NCI-H524 treated with DMSO at 0.1 percent for 48 hours (cell line): ENCODE results near the gene STN1.

Experiments used
- DNase-seq: peaks from one replicate; lab custom pipeline; 2025; lab: John Stamatoyannopoulos, UW

Gene STN1

GRCh38 chr10:103843045-103843444 lies 74.9 kb downstream of the STN1 start:
- no peak for DNase-seq

- DNase-seq, result no peak
Measured at GRCh38 chr10:103842605-103843004, 75.4 kb downstream of the STN1 start.

GRCh38 chr10:103841519-103841918 lies 76.5 kb downstream of the STN1 start:
- no peak for DNase-seq

DNA sequence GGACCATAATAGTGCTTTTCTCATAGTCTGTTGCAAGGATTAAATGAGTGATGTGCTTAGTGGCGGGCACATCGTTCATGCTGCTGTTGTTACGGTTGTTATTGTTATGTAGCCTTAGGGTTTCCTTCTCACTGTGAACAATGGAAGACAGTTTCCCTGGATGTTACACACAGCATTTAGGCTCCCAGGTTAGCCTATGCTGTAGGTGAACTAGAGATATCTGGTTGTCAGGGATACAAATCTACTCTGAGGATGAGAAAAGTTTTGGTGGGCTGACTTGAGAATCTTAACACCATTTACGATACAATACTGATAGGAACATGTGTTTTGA lies 77.3 kb downstream of the STN1 start:
- no peak for DNase-seq

- no peak for DNase-seq
Measured at GRCh38 chr10:103839872-103840739, 77.9 kb downstream of the STN1 start.

- no peak for DNase-seq
Measured at GRCh38 chr10:103839519-103839871, 78.5 kb downstream of the STN1 start.

- no peak for DNase-seq
Measured at GRCh38 chr10:103838862-103839518, 79.0 kb downstream of the STN1 start.

DNA sequence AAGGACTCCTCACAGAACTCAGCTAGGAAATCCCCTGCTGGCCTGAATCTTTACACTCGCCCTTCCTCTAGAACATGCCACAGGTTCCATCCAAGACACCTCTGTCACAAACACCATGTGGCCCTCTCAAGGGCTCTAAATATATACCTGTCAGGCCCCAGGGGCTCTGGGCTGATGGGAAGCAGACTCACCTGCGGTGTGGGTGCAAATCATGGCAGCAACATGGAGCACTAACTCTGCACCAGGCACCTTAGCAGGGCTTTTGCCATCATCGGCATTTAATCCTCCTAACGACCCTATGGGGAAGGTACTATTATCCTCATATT lies 80.0 kb downstream of the STN1 start:
- DNase-seq, result no peak

DNA sequence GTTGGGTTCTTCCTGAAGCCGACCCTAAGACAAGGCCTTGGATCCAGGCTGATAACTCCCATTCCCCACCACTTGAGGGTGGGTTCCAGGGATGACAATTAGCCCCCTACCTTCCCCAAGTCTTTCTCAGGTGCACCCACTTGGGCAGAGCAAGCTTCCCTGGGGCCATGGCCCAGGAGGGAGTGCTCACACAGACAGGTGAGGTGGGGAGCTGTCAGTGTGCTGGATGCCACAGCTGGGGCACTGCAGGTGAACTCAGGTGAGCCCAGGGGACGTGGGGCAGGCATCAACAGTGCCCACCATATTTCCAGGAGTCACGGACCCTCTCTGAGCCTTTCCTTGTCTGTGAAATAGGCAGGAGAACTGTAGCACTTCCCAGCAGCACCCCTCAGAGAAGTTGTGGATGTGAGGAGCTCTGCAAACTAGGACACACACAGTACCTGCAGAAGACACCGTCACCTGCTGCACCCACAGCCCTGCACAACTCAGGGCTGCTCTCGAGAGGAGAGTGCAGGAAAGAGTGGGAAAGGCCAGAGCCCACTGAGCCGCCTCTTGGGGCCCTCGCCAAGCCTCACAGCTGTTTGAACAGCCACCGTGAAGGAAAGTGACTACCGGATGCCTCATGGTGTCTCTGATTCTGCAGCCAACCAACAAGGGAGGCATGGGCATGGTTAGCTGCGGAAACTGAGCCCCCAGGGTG lies 80.5 kb downstream of the STN1 start:
- no peak for DNase-seq

DNA sequence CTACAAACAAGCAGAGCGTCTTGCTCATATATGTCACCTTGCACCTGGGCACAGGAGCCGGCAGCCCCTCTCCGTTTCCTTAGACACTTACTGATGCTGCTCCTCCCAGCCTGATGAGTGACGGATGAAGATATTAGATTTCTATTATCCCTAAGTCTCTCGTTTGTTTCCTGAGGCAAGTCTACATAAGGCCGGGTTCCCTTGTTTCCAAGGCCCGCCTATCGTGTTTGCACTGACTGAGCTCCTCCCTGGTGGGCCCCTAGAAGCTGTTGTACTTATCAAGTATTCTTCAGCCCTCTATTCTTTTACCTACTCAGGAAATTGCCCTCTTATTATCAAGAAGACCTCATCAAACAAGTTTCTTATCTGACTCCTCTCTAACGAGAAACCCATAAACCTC lies 81.1 kb downstream of the STN1 start:
- no peak for DNase-seq

- no peak for DNase-seq
Measured at GRCh38 chr10:103836273-103836672, 81.7 kb downstream of the STN1 start.

GRCh38 chr10:103835096-103836050 lies 82.6 kb downstream of the STN1 start:
- DNase-seq, result no peak

GRCh38 chr10:103834436-103835095 lies 83.4 kb downstream of the STN1 start:
- DNase-seq, result no peak

- DNase-seq, result no peak
Measured at GRCh38 chr10:103833731-103834365, 84.1 kb downstream of the STN1 start.

DNA sequence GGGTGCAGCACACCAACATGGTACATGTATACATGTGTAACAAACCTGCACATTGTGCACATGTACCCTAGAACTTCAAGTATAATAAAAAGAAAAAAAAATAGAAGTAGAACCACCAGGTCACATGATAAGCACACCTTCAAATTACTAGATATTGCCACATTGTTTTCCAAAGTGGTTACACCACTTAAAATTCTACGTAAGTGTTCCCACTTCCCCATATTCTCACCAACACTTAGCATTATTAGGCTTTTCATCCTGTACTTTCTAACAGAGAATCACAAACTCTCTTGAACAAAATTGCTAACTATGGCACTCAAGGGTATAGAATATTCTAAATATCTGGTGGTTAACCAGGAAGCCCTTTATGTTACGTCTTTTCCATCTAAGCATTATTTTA lies 85.2 kb downstream of the STN1 start:
- DNase-seq, result no peak
